ENCODE results near the gene GCGR.

The GCGR gene

DNA sequence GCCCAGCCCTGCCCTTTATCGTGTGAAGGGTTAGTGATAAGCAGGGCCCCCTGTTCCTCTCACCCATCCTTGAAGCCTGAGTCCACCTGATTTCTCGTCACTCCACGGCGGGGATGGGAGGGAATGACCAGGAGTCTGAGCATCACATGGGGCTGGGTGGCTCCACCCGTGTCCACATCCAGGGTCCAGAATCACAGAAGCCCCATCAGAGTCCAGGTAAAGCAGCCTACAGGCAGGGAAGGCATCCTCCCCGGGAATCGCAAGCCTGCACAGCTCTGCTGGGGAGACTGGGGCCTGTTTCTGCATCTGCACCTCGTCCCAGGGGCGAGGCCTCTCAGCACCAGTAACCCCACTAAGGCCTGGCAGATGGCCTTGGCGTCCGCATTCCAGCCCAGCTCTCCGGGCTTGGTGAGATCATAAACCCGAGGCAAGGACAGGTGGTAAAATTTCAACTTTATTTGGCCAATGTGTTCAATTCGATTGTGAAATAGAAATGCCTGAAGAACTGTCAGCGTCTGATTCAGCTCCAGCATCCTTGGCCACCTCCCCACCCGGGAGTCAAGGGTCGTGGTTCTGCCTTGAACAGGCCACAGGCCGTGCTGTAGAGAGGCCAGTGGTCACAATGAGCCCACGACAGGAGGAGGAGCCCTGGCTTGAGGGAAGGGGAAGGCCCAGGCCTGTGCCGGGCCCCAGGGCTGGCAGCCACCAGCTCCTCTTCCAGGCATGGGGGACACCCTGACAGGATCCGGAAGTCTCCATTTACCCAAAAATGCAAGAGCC, 39.0 kb downstream of the GCGR start:
- ChIA-PET POLR2A (interaction anchor here (0.9 to 1.6 kb wide), 3 partner anchors 9 to 23 kb away, joined by 3 to 5 read pairs (median 4); no protein-coding TSS in a partner anchor), CTCF (no interaction called here)
- no peak overlapping the region for H3K4me3 ChIP-seq (ENCODE audit: low read depth, low read length)
- no peak overlapping the region for H3K27ac ChIP-seq (ENCODE audit: extremely low read depth, low read depth, low read length)
- H3K4me1 ChIP-seq (ENCODE audit: control insufficient read depth, insufficient read depth, low read length) = no peaks in the 10 kb centered on the region
- H3K9me3 ChIP-seq (ENCODE audit: control insufficient read depth, insufficient read depth, low read depth, low read length) = no peaks in the 10 kb centered on the region
- TF ChIP-seq ZNF214 (tag by site-specific recombination; IDR thresholded peaks at IDR 0.05; ENCODE audit: borderline replicate concordance) (no peak), ZNF600 (tag by site-specific recombination; IDR thresholded peaks at IDR 0.05) (no peak)
- H3K36me3 ChIP-seq (ENCODE audit: control insufficient read depth in 2 of 2, insufficient read depth in 1 of 2, low read length in 2 of 2) = peaks cover 10 to 55% of the 10 kb centered on the region in 2 experiments

DNA sequence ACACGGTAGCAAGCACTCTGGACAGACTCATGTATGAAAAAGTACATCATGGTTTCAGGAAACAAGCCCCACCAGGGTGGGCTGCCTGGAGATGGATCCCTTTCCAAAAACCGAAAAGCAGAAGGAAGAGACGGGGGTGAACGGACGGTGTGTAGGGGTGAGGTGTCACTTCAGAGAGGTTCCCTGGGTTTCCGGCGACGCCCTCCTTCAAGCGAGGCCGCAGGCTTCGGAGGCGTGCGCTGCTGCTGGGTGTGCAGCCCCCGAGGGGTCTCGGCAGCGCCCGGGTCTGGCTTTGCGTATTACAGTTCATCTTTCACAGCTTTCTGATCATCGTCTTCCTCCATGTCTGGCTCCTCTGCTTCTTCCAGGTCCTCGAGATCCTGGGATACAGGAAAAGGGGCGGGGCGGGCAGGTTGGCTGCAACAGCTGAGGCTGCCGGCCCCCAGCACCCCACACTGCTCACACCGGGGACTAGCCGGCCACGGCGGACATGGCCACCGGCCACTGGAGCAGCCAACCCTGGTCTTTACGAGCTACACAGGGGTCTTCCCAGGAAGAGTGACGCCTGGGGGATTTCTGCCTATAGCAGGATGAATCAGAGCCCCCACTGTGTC, 39.9 kb downstream of the GCGR start:
- ChIA-PET POLR2A (interaction anchor here (0.7 to 1.2 kb wide), 4 partner anchors 9 to 30 kb away, joined by 3 to 6 read pairs (median 4); partner anchors contain the start of gene PPP1R27), CTCF (interaction anchor here (0.9 kb wide), 1 partner anchor 22 kb away, joined by 3 read pairs; no protein-coding TSS in a partner anchor)
- Histone ChIP-seq H3K4me1 (ENCODE audit: control insufficient read depth, insufficient read depth, low read length) (no peaks in the 10 kb centered on the region), H3K4me3 (ENCODE audit: low read depth, low read length) (no peak overlapping the region), H3K27ac (ENCODE audit: extremely low read depth, low read depth, low read length) (no peak overlapping the region), H3K9me3 (ENCODE audit: control insufficient read depth, insufficient read depth, low read depth, low read length) (no peaks in the 10 kb centered on the region), H3K36me3 (ENCODE audit: control insufficient read depth in 2 of 2, insufficient read depth in 1 of 2, low read length in 2 of 2) (peaks cover 16 to 61% of the 10 kb centered on the region in 2 experiments)
- TF ChIP-seq KLF9 (tag by site-specific recombination; IDR thresholded peaks at IDR 0.05; ENCODE audit: low read depth) (peak; percentile 27; the same call in 1 of the 2 replicates), ZNF600 (tag by site-specific recombination; IDR thresholded peaks at IDR 0.05) (no peak), GLIS2 (tag by site-specific recombination; IDR thresholded peaks at IDR 0.05) (0 out of 2 replicates have a peak, but pooled peaks have one; percentile 12)

DNA sequence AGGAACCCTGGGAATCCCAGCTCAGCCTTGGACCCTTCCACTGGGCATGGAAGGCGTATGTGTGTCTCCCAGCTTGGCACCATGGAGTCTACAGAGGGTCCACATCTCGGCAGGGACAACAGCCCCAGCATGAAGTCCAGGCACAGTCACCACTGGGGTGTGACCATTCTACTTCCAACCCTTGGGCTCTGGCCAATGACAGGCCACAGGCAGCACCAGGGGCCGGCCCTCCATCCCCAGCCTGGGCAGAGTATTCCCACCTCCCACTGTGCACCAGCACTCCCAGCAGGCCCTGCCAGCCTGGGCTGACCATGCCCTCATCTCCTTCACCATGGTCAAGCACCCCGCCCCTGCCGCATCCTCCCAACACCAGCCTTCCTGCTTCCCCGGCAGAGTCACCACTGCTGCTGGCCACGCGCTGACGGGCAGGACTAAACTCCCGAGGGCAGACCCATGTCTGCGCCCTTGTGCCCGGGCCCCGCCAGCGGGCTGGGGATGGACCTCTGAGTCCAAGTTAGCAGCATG, 40.4 kb downstream of the GCGR start:
- CTCF ChIA-PET = interaction anchor here (0.9 kb wide), 1 partner anchor 22 kb away, joined by 3 read pairs; no protein-coding TSS in a partner anchor
- H3K36me3 ChIP-seq (ENCODE audit: control insufficient read depth in 2 of 2, insufficient read depth in 1 of 2, low read length in 2 of 2) = peaks cover 22 to 65% of the 10 kb centered on the region in 2 experiments
- H3K4me1 ChIP-seq (ENCODE audit: control insufficient read depth, insufficient read depth, low read length) = no peaks in the 10 kb centered on the region
- no peak overlapping the region for H3K27ac ChIP-seq (ENCODE audit: extremely low read depth, low read depth, low read length)
- no peak overlapping the region for H3K4me3 ChIP-seq (ENCODE audit: low read depth, low read length)
- TF ChIP-seq ZIC2 (tag by site-specific recombination; IDR thresholded peaks at IDR 0.05) (peak; percentile 78), SP2 (tag by site-specific recombination; IDR thresholded peaks at IDR 0.05) (peak; percentile 29), ZNF571 (tag by site-specific recombination; IDR thresholded peaks at IDR 0.05) (no peak), ZNF202 (tag by site-specific recombination; IDR thresholded peaks at IDR 0.05; ENCODE audit: borderline replicate concordance) (no peak), ZNF354C (tag by site-specific recombination; IDR thresholded peaks at IDR 0.05; ENCODE audit: borderline replicate concordance, low read depth) (no peak)
- TF ChIP-seq, protein P1, sequence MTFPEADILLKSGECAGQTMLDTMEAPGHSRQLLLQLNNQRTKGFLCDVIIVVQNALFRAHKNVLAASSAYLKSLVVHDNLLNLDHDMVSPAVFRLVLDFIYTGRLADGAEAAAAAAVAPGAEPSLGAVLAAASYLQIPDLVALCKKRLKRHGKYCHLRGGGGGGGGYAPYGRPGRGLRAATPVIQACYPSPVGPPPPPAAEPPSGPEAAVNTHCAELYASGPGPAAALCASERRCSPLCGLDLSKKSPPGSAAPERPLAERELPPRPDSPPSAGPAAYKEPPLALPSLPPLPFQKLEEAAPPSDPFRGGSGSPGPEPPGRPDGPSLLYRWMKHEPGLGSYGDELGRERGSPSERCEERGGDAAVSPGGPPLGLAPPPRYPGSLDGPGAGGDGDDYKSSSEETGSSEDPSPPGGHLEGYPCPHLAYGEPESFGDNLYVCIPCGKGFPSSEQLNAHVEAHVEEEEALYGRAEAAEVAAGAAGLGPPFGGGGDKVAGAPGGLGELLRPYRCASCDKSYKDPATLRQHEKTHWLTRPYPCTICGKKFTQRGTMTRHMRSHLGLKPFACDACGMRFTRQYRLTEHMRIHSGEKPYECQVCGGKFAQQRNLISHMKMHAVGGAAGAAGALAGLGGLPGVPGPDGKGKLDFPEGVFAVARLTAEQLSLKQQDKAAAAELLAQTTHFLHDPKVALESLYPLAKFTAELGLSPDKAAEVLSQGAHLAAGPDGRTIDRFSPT (tag by site-specific recombination; IDR thresholded peaks at IDR 0.05) = 0 out of 2 replicates have a peak, but pooled peaks have one; percentile 20
- no peaks in the 10 kb centered on the region for H3K9me3 ChIP-seq (ENCODE audit: control insufficient read depth, insufficient read depth, low read depth, low read length)
- POLR2A ChIA-PET = interaction anchor here (0.7 to 1.3 kb wide), 5 partner anchors 10 to 30 kb away, joined by 3 to 6 read pairs (median 3); partner anchors contain the start of gene PPP1R27

DNA sequence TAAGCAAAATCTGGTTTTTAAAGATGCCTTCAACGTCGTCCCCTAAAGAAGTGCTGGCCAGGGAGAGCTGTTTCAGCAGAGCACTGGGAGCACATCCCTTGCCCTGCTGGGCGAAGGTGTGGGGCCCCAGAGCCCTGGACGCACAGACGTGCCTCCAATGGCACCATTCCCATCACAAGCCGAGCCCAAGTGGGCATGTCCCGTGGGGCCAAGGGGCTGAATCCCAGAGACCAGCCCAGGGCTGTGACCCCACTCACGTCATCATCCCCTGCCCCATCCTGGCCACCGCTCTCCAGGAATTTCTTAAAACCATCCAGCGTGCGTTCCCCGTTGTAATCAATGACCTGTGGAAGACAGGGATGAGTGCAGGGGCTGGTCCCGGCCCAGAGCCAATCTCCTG, 40.9 kb downstream of the GCGR start:
- Histone ChIP-seq H3K4me3 (ENCODE audit: low read depth, low read length) (no peak overlapping the region), H3K4me1 (ENCODE audit: control insufficient read depth, insufficient read depth, low read length) (no peaks in the 10 kb centered on the region), H3K27ac (ENCODE audit: extremely low read depth, low read depth, low read length) (no peak overlapping the region), H3K9me3 (ENCODE audit: control insufficient read depth, insufficient read depth, low read depth, low read length) (no peaks in the 10 kb centered on the region), H3K36me3 (ENCODE audit: control insufficient read depth in 2 of 2, insufficient read depth in 1 of 2, low read length in 2 of 2) (peaks cover 24 to 67% of the 10 kb centered on the region in 2 experiments)
- CTCF ChIA-PET = no interaction called here
- POLR2A ChIA-PET = interaction anchor here (0.5 to 1.3 kb wide), 3 partner anchors 12 to 277 kb away, joined by 3 read pairs; partner anchors contain the start of gene MCRIP1
- TF ChIP-seq ZNF324 (tag by site-specific recombination; IDR thresholded peaks at IDR 0.05) (no peak), ZNF548 (tag by site-specific recombination; IDR thresholded peaks at IDR 0.05) (no peak), BCL11A (tag by site-specific recombination; IDR thresholded peaks at IDR 0.05; ENCODE audit: low read depth) (no peak), ZNF10 (tag by site-specific recombination; IDR thresholded peaks at IDR 0.05) (no peak), ZNF660 (tag by site-specific recombination; IDR thresholded peaks at IDR 0.05) (no peak)
- TF ChIP-seq, protein P2, sequence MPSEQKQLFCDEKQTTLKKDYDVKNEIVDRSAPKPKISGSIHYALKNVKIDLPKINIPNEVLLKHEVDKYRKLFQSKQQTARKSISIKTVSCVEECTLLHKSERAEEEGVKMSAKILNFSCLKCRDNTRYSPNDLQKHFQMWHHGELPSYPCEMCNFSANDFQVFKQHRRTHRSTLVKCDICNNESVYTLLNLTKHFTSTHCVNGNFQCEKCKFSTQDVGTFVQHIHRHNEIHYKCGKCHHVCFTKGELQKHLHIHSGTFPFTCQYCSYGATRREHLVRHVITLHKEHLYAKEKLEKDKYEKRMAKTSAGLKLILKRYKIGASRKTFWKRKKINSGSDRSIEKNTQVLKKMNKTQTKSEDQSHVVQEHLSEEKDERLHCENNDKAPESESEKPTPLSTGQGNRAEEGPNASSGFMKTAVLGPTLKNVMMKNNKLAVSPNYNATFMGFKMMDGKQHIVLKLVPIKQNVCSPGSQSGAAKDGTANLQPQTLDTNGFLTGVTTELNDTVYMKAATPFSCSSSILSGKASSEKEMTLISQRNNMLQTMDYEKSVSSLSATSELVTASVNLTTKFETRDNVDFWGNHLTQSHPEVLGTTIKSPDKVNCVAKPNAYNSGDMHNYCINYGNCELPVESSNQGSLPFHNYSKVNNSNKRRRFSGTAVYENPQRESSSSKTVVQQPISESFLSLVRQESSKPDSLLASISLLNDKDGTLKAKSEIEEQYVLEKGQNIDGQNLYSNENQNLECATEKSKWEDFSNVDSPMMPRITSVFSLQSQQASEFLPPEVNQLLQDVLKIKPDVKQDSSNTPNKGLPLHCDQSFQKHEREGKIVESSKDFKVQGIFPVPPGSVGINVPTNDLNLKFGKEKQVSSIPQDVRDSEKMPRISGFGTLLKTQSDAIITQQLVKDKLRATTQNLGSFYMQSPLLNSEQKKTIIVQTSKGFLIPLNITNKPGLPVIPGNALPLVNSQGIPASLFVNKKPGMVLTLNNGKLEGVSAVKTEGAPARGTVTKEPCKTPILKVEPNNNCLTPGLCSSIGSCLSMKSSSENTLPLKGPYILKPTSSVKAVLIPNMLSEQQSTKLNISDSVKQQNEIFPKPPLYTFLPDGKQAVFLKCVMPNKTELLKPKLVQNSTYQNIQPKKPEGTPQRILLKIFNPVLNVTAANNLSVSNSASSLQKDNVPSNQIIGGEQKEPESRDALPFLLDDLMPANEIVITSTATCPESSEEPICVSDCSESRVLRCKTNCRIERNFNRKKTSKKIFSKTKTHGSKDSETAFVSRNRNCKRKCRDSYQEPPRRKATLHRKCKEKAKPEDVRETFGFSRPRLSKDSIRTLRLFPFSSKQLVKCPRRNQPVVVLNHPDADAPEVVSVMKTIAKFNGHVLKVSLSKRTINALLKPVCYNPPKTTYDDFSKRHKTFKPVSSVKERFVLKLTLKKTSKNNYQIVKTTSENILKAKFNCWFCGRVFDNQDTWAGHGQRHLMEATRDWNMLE (tag by site-specific recombination; conservative IDR thresholded peaks at IDR 0.05; ENCODE audit: low read depth) = no peak
